Esophagus muscularis mucosa (tissue), 4 donors: ENCODE data around the gene ABCC1. TPM values are rescaled to one million over a fixed set of nuclear protein-coding genes. Genes with fewer than 3 reads are reported as not detected.

Experiments
- DNase-seq: peaks from one replicate; pipeline ENCODE4 v3.0.0-alpha.2; 2017; ENCODE audit errors: extremely low spot score
- H3K27ac ChIP-seq, 4 donors: fragments of 200-600 bp; sonication (generic); replicated peaks in 1 of 4; 1 replicate in 3 of 4; 2 replicates in 1 of 4; pipeline ENCODE4 v1.5.1; 2016 to 2019; ENCODE audit warnings: mild to moderate bottlenecking in 1 of 4
- H3K27me3 ChIP-seq, 4 donors: fragments of 200-600 bp; sonication (generic); one replicate each; pipeline versions ENCODE4 v1.5.1 to v1.6.0; 2016 to 2019
- H3K36me3 ChIP-seq, 4 donors: fragments of 200-600 bp; sonication (generic); one replicate each; pipeline ENCODE4 v1.5.1; 2016 to 2019
- H3K4me1 ChIP-seq, 4 donors: fragments of 200-600 bp; sonication (generic); one replicate each; pipeline ENCODE4 v1.5.1; 2016 to 2019
- H3K4me3 ChIP-seq, 4 donors: fragments of 200-600 bp; sonication (generic); 1 replicate in 2 of 4; 2 replicates in 2 of 4; pipeline ENCODE4 v1.5.1; 2016 to 2019; ENCODE audit warnings: mild to moderate bottlenecking in 4 of 4, moderate library complexity in 1 of 4
- H3K9me3 ChIP-seq, 4 donors: fragments of 200-600 bp; sonication (generic); 1 replicate in 3 of 4; 2 replicates in 1 of 4; pipeline ENCODE4 v1.5.1; 2016 to 2019
- CTCF ChIP-seq, 3 experiments: fragments of 200-600 bp in 2 of 3; fragments of 450-650 bp in 1 of 3; sonication (generic) in 2 of 3; IDR thresholded peaks; one replicate each; pipeline ENCODE4 v1.5.1; 2017 to 2019; ENCODE audit warnings: antibody characterized with exemption in 3 of 3, mild to moderate bottlenecking in 2 of 3, moderate library complexity in 1 of 3
- EP300 ChIP-seq: sonication (generic); formaldehyde crosslinking; IDR thresholded peaks from one replicate; pipeline ENCODE4 v1.6.1; 2017; ENCODE audit warnings: antibody characterized with exemption
- POLR2A ChIP-seq: fragments of 450-650 bp; IDR thresholded peaks from one replicate; pipeline ENCODE4 v1.6.1; 2017; ENCODE audit warnings: antibody characterized with exemption, moderate library complexity, mild to moderate bottlenecking, low read depth
- POLR2AphosphoS5 ChIP-seq, 2 donors: sonication (generic); formaldehyde crosslinking; IDR thresholded peaks; one replicate each; pipeline ENCODE4 v1.6.1; 2017; ENCODE audit warnings: antibody characterized with exemption in 2 of 2
- WGBS: methylation state at CpG from one replicate; pipeline ENCODE4 v1.1.5; 2018; 5-methylcytosine and 5-hydroxymethylcytosine counted together
- intact Hi-C: fragments of 100-400 bp; cut with DNase I; formaldehyde crosslinking; loops from one replicate; pipeline ENCODE4 v1.15.1; 2023
- total RNA-seq, 4 donors: library from RNA; depleted of rRNA; stranded (reverse); fragments of >200 nt; gene quantifications; one replicate each; pipeline versions ENCODE4 v1.1.0 to v1.2.1, GENCODE V29; 2016

The ABCC1 gene
- total RNA-seq, 4 donors from 2014 or later: 61.8 to 141 (median 103) TPM

GRCh38 chr16:16062023-16062937 is 112.9 kb downstream of the ABCC1 start:
- peak; percentile 91 to 93 for TF ChIP-seq POLR2AphosphoS5 (IDR thresholded peaks at IDR 0.05)
- TF ChIP-seq EP300: peak; percentile 97
- peak; percentile 34 to 58 (median 35) for TF ChIP-seq CTCF (IDR thresholded peaks at IDR 0.05)
- no peak for TF ChIP-seq POLR2A
- Histone ChIP-seq H3K4me1 (peaks cover 17 to 98% (median 86%) of the 10 kb centered on the region in 4 donors), H3K36me3 (peaks cover 0 to 50% (median 31%) of the 10 kb centered on the region in 4 donors), H3K27ac (peak overlapping the region; percentile 87 to 90 (median 88)), H3K9me3 (no peaks in the 10 kb centered on the region), H3K27me3 (no peaks in the 10 kb centered on the region), H3K4me3 (peak overlapping the region in 1 of 4 donors; percentile 18)
- peak; percentile 93 for DNase-seq
- WGBS: 36% methylated on average over 16 of the region's 16 CpGs
- intact Hi-C loops: loop anchor here (5.0 to 10.0 kb wide), 2 partner anchors 60 to 207 kb away; partner anchors contain the start of gene MYH11

GRCh38 chr16:16063683-16064082 is 114.3 kb downstream of the ABCC1 start:
- H3K36me3 ChIP-seq: peaks cover 0 to 48% (median 28%) of the 10 kb centered on the region in 4 donors
- no peaks in the 10 kb centered on the region for H3K9me3 ChIP-seq
- DNase-seq: no peak
- H3K4me1 ChIP-seq: peaks cover 21 to 97% (median 87%) of the 10 kb centered on the region in 4 donors
- H3K4me3 ChIP-seq: no peak overlapping the region
- H3K27ac ChIP-seq: peak overlapping the region; percentile 87 to 90 (median 88)
- no peaks in the 10 kb centered on the region for H3K27me3 ChIP-seq
- intact Hi-C loops: loop anchor here (5.0 to 10.0 kb wide), 2 partner anchors 59 to 209 kb away; partner anchors contain the start of gene MYH11
- WGBS: 79% methylated on average over 2 of the region's 2 CpGs
- no peak for TF ChIP-seq POLR2A
- no peak for TF ChIP-seq EP300
- no peak for TF ChIP-seq POLR2AphosphoS5 (IDR thresholded peaks at IDR 0.05)
- no peak for TF ChIP-seq CTCF (IDR thresholded peaks at IDR 0.05)

GRCh38 chr16:16064874-16065384 is 115.5 kb downstream of the ABCC1 start:
- Histone ChIP-seq H3K9me3 (no peaks in the 10 kb centered on the region), H3K27me3 (no peaks in the 10 kb centered on the region), H3K4me1 (peaks cover 21 to 95% (median 86%) of the 10 kb centered on the region in 4 donors), H3K27ac (peak overlapping the region; percentile 87 to 90 (median 88)), H3K36me3 (peaks cover 0 to 46% (median 29%) of the 10 kb centered on the region in 4 donors), H3K4me3 (no peak overlapping the region)
- intact Hi-C loops: loop anchor here (5.0 to 10.0 kb wide), 2 partner anchors 57 to 210 kb away; partner anchors contain the start of gene MYH11
- TF ChIP-seq CTCF (IDR thresholded peaks at IDR 0.05): no peak
- TF ChIP-seq POLR2AphosphoS5 (IDR thresholded peaks at IDR 0.05): no peak
- TF ChIP-seq POLR2A: no peak
- TF ChIP-seq EP300: no peak
- WGBS: 98% methylated on average over 4 of the region's 4 CpGs
- no peak for DNase-seq

- H3K4me1 ChIP-seq: peaks cover 22 to 95% (median 87%) of the 10 kb centered on the region in 4 donors
- no peak overlapping the region for H3K4me3 ChIP-seq
- peaks cover 0 to 50% (median 27%) of the 10 kb centered on the region in 4 donors for H3K36me3 ChIP-seq
- no peak for DNase-seq
- H3K27ac ChIP-seq: peak overlapping the region; percentile 87 to 90 (median 88)
- no peaks in the 10 kb centered on the region for H3K27me3 ChIP-seq
- intact Hi-C loops: loop anchor here (10.0 kb wide), 1 partner anchor 212 kb away; the partner anchor contains the start of gene MYH11
- TF ChIP-seq EP300: peak; percentile 69
- TF ChIP-seq POLR2A: no peak
- no peak for TF ChIP-seq CTCF (IDR thresholded peaks at IDR 0.05)
- peak; percentile 76 to 80 for TF ChIP-seq POLR2AphosphoS5 (IDR thresholded peaks at IDR 0.05)
- WGBS: 50% methylated on average over 10 of the region's 13 CpGs
- no peaks in the 10 kb centered on the region for H3K9me3 ChIP-seq
Measured at GRCh38 chr16:16067127-16067526, 117.7 kb downstream of the ABCC1 start.
